Mesenchymal stem cell (in vitro differentiated cells and primary cell): ENCODE measurements around the gene ITPRIPL2.
A peak's percentile ranks its signal among the peaks of the same experiment; 100 is the strongest.

ENCODE experiments used
- DNase-seq: peaks from one replicate; pipeline ENCODE4 v3.0.0-alpha.2; 2013
- H2AFZ ChIP-seq: one replicate; pipeline ENCODE4 v1.6.1; 2013; ENCODE audit warnings: low read depth, mild to moderate bottlenecking, control low read depth, inconsistent platforms, low read length, moderate library complexity
- H2AK5ac ChIP-seq: 2 replicates; pipeline ENCODE4 v1.6.1; 2013; ENCODE audit warnings: low read length, moderate library complexity, mild to moderate bottlenecking, inconsistent platforms; ENCODE audit not compliant: severe bottlenecking
- H2BK120ac ChIP-seq: one replicate; pipeline ENCODE4 v1.6.1; 2013; ENCODE audit warnings: low read depth, mild to moderate bottlenecking, inconsistent platforms, low read length, moderate library complexity
- H2BK12ac ChIP-seq, 2 experiments: one replicate each; pipeline ENCODE4 v1.6.1; 2013; ENCODE audit warnings: inconsistent platforms in 2 of 2, low read length in 2 of 2, mild to moderate bottlenecking in 2 of 2, moderate library complexity in 2 of 2, control low read depth in 1 of 2
- H2BK15ac ChIP-seq: one replicate; pipeline ENCODE4 v1.6.1; 2013; ENCODE audit warnings: mild to moderate bottlenecking, low read depth, inconsistent platforms; ENCODE audit not compliant: poor library complexity, severe bottlenecking
- H2BK5ac ChIP-seq: 2 replicates; pipeline ENCODE4 v1.6.1; 2013; ENCODE audit warnings: low read depth, mild to moderate bottlenecking, low read length, control low read depth, inconsistent platforms; ENCODE audit not compliant: poor library complexity, severe bottlenecking
- H3K14ac ChIP-seq, 2 experiments: one replicate each; pipeline ENCODE4 v1.6.1; 2013; ENCODE audit warnings: inconsistent platforms in 2 of 2, low read length in 2 of 2, control low read depth in 1 of 2, mild to moderate bottlenecking in 1 of 2, moderate library complexity in 1 of 2
- H3K18ac ChIP-seq, 2 experiments: one replicate each; pipeline ENCODE4 v1.6.1; 2013; ENCODE audit warnings: inconsistent platforms in 2 of 2, low read length in 2 of 2, control low read depth in 1 of 2, low read depth in 1 of 2, mild to moderate bottlenecking in 1 of 2
- H3K23ac ChIP-seq, 2 experiments: one replicate each; pipeline ENCODE4 v1.6.1; 2013; ENCODE audit warnings: inconsistent platforms in 2 of 2, low read length in 2 of 2, mild to moderate bottlenecking in 2 of 2, moderate library complexity in 2 of 2, control low read depth in 1 of 2
- H3K27ac ChIP-seq: 2 replicates; pipeline ENCODE4 v1.5.1; 2013; ENCODE audit warnings: mild to moderate bottlenecking, moderate library complexity, low read length, control low read depth, inconsistent platforms; ENCODE audit not compliant: poor library complexity, severe bottlenecking
- H3K27me3 ChIP-seq, 2 experiments: 2 replicates each; pipeline versions ENCODE4 v1.6.1 to v1.7.0; 2013; ENCODE audit warnings: low read length in 2 of 2, mild to moderate bottlenecking in 2 of 2, moderate library complexity in 2 of 2, control low read depth in 1 of 2, inconsistent platforms in 1 of 2; ENCODE audit not compliant: control insufficient read depth in 1 of 2, insufficient read depth in 1 of 2
- H3K36me3 ChIP-seq, 2 experiments: 2 replicates each; pipeline versions ENCODE4 v1.6.1 to v1.7.0; 2013; ENCODE audit warnings: low read length in 2 of 2, control low read depth in 1 of 2, inconsistent platforms in 1 of 2, low read depth in 1 of 2, mild to moderate bottlenecking in 1 of 2; ENCODE audit not compliant: insufficient read depth in 2 of 2, control insufficient read depth in 1 of 2
- H3K4ac ChIP-seq, 2 experiments: one replicate each; pipeline ENCODE4 v1.6.1; 2013; ENCODE audit warnings: inconsistent platforms in 2 of 2, low read length in 2 of 2, mild to moderate bottlenecking in 2 of 2, moderate library complexity in 2 of 2, control low read depth in 1 of 2, low read depth in 1 of 2
- H3K4me1 ChIP-seq: 2 replicates; pipeline ENCODE4 v1.6.1; 2013; ENCODE audit warnings: low read depth, low read length, control low read depth; ENCODE audit not compliant: control insufficient read depth, insufficient read depth
- H3K4me2 ChIP-seq: 2 replicates; pipeline ENCODE4 v1.6.1; 2013; ENCODE audit warnings: low read length, mild to moderate bottlenecking, inconsistent platforms; ENCODE audit not compliant: poor library complexity, severe bottlenecking
- H3K4me3 ChIP-seq, 2 experiments: 2 replicates each; pipeline versions ENCODE4 v1.5.1 to v1.7.0; 2013; ENCODE audit warnings: low read length in 2 of 2, mild to moderate bottlenecking in 2 of 2, control low read depth in 1 of 2, low read depth in 1 of 2; ENCODE audit not compliant: insufficient read depth in 1 of 2
- H3K79me1 ChIP-seq: replicated peaks from 2 replicates; pipeline ENCODE4 v1.6.1; 2013; ENCODE audit warnings: mild to moderate bottlenecking, control low read depth, low read length, inconsistent platforms; ENCODE audit not compliant: poor library complexity, severe bottlenecking
- H3K9ac ChIP-seq: 2 replicates; pipeline ENCODE4 v1.7.0; 2013; ENCODE audit warnings: mild to moderate bottlenecking, low read length, moderate library complexity
- H3K9me3 ChIP-seq: 2 replicates; pipeline ENCODE4 v1.7.0; 2013; ENCODE audit warnings: mild to moderate bottlenecking, low read length; ENCODE audit not compliant: control insufficient read depth
- H4K8ac ChIP-seq: one replicate; pipeline ENCODE4 v1.6.1; 2013; ENCODE audit warnings: inconsistent platforms, mild to moderate bottlenecking, low read length, moderate library complexity
- H4K91ac ChIP-seq: one replicate; pipeline ENCODE4 v1.6.1; 2013; ENCODE audit warnings: mild to moderate bottlenecking, low read length, inconsistent platforms
- WGBS: methylation state at CpG from one replicate; pipeline ENCODE4 v1.1.7; 2013; ENCODE audit warnings: mixed read lengths; 5-methylcytosine and 5-hydroxymethylcytosine counted together

Gene ITPRIPL2

DNA sequence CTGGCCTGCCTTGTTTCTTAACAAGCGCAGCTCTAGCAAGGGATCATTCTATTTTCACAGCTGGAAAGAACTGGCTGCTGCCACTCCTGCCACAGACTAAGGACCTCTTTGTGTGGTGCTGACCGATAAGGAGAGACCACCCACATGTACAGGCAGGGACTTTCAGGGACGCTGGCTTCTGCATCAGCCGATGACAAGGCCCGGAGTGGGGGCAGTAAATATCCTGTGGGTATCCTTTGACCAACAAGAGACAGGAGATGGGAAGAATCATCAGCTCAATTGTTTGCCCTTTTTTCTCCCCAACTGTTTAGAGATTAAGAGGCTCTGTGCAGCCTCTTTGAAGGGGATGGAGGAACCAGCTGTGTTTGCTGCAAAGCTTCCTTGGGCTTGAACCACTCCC is 9.2 kb upstream of the ITPRIPL2 start:
- peaks cover 25% of the 10 kb centered on the region for H3K4me1 ChIP-seq
- H3K23ac ChIP-seq, result no peak overlapping the region
- no peak overlapping the region for H4K8ac ChIP-seq
- no peak overlapping the region for H3K14ac ChIP-seq
- WGBS, result 88% methylated on average over 5 of the region's 5 CpGs
- H2AFZ ChIP-seq, result no peak overlapping the region
- H3K36me3 ChIP-seq, result no peaks in the 10 kb centered on the region
- no peak overlapping the region for H3K9ac ChIP-seq
- no peak overlapping the region for H2BK15ac ChIP-seq
- H4K91ac ChIP-seq, result no peak overlapping the region
- H3K4me3 ChIP-seq, result no peak overlapping the region
- H3K27ac ChIP-seq, result no peak overlapping the region
- no peak overlapping the region for H3K4ac ChIP-seq
- H3K18ac ChIP-seq, result no peak overlapping the region
- no peaks in the 10 kb centered on the region for H3K27me3 ChIP-seq
- H2BK120ac ChIP-seq, result no peak overlapping the region
- peak overlapping the region in 1 of 2 experiments; percentile 52 for H2BK12ac ChIP-seq
- no peak for DNase-seq
- H3K9me3 ChIP-seq, result no peaks in the 10 kb centered on the region
- peak overlapping the region; percentile 86 for H2AK5ac ChIP-seq
- H3K79me1 ChIP-seq, result no peaks in the 10 kb centered on the region
- H2BK5ac ChIP-seq, result peak overlapping the region; percentile 25
- no peak overlapping the region for H3K4me2 ChIP-seq

GRCh38 chr16:19105131-19105530 is 8.6 kb upstream of the ITPRIPL2 start:
- peak overlapping the region in 1 of 2 experiments; percentile 16 for H3K18ac ChIP-seq
- H3K9ac ChIP-seq, result no peak overlapping the region
- H3K23ac ChIP-seq, result no peak overlapping the region
- no peak overlapping the region for H3K27ac ChIP-seq
- H2AFZ ChIP-seq, result no peak overlapping the region
- H3K14ac ChIP-seq, result no peak overlapping the region
- no peak overlapping the region for H2BK120ac ChIP-seq
- no peak overlapping the region for H2BK5ac ChIP-seq
- no peak overlapping the region for H2BK15ac ChIP-seq
- H3K4me1 ChIP-seq, result peaks cover 25% of the 10 kb centered on the region
- no peak overlapping the region for H3K4me2 ChIP-seq
- peak overlapping the region; percentile 4 for H4K91ac ChIP-seq
- H3K4ac ChIP-seq, result no peak overlapping the region
- 86% methylated on average over 5 of the region's 6 CpGs for WGBS
- H3K4me3 ChIP-seq, result no peak overlapping the region
- peak overlapping the region; percentile 15 for H2AK5ac ChIP-seq
- no peak overlapping the region for H4K8ac ChIP-seq
- H3K27me3 ChIP-seq, result no peaks in the 10 kb centered on the region
- no peaks in the 10 kb centered on the region for H3K36me3 ChIP-seq
- no peaks in the 10 kb centered on the region for H3K9me3 ChIP-seq
- H3K79me1 ChIP-seq, result no peaks in the 10 kb centered on the region
- no peak for DNase-seq
- H2BK12ac ChIP-seq, result no peak overlapping the region

DNA sequence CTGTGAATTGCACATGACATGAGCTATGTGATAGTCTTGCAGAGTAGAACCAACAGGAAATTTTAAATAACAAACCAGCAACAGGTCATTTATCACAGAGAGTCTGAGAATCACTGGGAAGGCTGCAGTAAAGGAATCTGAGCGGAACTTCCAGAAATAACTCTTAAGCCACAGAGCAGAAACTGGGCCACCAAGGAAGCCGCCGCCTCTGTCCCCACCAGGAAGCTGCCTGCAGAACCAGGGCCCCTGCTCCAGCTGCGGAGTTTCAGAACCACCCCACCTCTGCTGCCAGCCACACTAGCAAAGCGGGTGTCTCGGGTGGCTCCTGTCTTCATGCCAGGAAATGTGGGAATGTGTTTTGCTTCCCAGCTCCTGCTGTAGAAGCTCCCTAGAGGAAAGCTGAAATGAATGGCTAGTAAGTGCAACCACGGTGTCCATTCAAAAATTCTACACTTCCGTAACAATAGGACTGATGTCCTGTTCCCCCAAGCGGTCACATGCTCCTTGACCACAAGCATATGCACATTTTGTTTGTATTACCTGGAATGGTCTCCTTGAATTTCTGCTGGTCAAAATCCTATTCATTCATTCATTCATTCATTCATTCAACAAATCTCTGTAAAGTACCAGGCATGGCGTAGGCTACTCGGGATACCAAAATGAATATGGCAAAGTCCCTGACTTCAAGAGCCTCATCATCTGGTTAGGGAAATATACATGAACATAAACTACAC is 7.7 kb upstream of the ITPRIPL2 start:
- no peaks in the 10 kb centered on the region for H3K27me3 ChIP-seq
- H4K91ac ChIP-seq, result no peak overlapping the region
- 51% methylated on average over 10 of the region's 11 CpGs for WGBS
- peak overlapping the region in 1 of 2 experiments; percentile 25 for H3K4me3 ChIP-seq
- no peak overlapping the region for H3K9ac ChIP-seq
- H2BK120ac ChIP-seq, result peak overlapping the region; percentile 11
- H2BK15ac ChIP-seq, result no peak overlapping the region
- H3K79me1 ChIP-seq, result no peaks in the 10 kb centered on the region
- no peak overlapping the region for H3K18ac ChIP-seq
- H2BK5ac ChIP-seq, result no peak overlapping the region
- H3K4ac ChIP-seq, result no peak overlapping the region
- no peak overlapping the region for H2AFZ ChIP-seq
- DNase-seq, result no peak
- peak overlapping the region; percentile 54 for H3K27ac ChIP-seq
- peak overlapping the region; percentile 69 for H3K4me2 ChIP-seq
- peak overlapping the region; percentile 81 for H2AK5ac ChIP-seq
- no peak overlapping the region for H3K23ac ChIP-seq
- H2BK12ac ChIP-seq, result no peak overlapping the region
- H3K4me1 ChIP-seq, result peaks cover 25% of the 10 kb centered on the region
- no peaks in the 10 kb centered on the region for H3K9me3 ChIP-seq
- H3K36me3 ChIP-seq, result no peaks in the 10 kb centered on the region
- no peak overlapping the region for H3K14ac ChIP-seq
- H4K8ac ChIP-seq, result no peak overlapping the region

- Histone ChIP-seq H3K79me1 (no peaks in the 10 kb centered on the region), H3K27ac (peak overlapping the region; percentile 33), H4K91ac (no peak overlapping the region), H3K23ac (no peak overlapping the region), H3K4me2 (no peak overlapping the region), H4K8ac (no peak overlapping the region), H3K27me3 (no peaks in the 10 kb centered on the region), H2BK12ac (peak overlapping the region in 1 of 2 experiments; percentile 86), H3K9ac (no peak overlapping the region), H2AFZ (no peak overlapping the region), H2BK15ac (no peak overlapping the region), H2BK5ac (no peak overlapping the region), H3K18ac (peak overlapping the region in 1 of 2 experiments; percentile 78), H3K4me1 (peaks cover 25% of the 10 kb centered on the region), H3K4ac (no peak overlapping the region), H2AK5ac (peak overlapping the region; percentile 81), H3K9me3 (no peaks in the 10 kb centered on the region), H3K4me3 (no peak overlapping the region), H3K14ac (peak overlapping the region in 1 of 2 experiments; percentile 14), H3K36me3 (no peaks in the 10 kb centered on the region), H2BK120ac (no peak overlapping the region)
- DNase-seq, result no peak
- 96% methylated on average over 2 of the region's 2 CpGs for whole genome bisulfite sequencing
Measured at GRCh38 chr16:19106625-19107020, 7.1 kb upstream of the ITPRIPL2 start.
